GM23248 (cell line): ENCODE measurements around the gene RRAGC.

Source experiments
- EZH2 ChIP-seq: fragments of 200-600 bp; sonication (generic); IDR thresholded peaks from 2 replicates; pipeline ENCODE4 v1.6.1; 2018; ENCODE audit warnings: antibody characterized with exemption, mild to moderate bottlenecking; ENCODE audit not compliant: insufficient read depth, poor library complexity, severe bottlenecking
- EZH2phosphoT487 ChIP-seq: fragments of 200-600 bp; sonication (generic); IDR thresholded peaks from 2 replicates; pipeline ENCODE4 v1.6.1; 2018; ENCODE audit warnings: antibody characterized with exemption, moderate library complexity, mild to moderate bottlenecking, low read depth; ENCODE audit not compliant: insufficient read depth

GRCh38 chr1:38790422-38791163 lies 69.0 kb downstream of the RRAGC start:
- TF ChIP-seq EZH2 (no peak), EZH2phosphoT487 (no peak)
